Measurements from ENCODE around the gene TEX29.

Gene TEX29

DNA sequence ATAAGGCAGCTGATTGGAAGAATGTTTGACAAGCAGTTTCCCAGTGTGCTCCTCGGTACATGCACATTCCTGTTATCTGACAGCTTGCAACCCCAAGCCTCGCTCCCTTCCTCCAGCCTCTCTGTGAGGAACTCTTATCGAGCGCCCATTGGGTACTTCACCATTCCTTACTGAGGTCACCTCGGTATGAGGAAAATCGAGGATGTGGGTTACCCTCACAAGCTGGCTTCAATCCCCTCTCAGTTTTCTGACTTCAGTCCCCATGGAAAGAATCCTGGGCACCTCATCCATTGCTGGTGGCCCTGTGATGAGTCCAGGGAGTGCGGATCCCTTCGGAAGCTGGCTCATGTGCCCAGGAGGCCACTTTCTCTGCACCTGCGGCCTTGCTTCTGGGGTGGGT, 17.3 kb downstream of the TEX29 start:
- FAIRE-seq, result no peak
- DNase-seq (ENCODE audit: extremely low spot score, insufficient read length, low read depth), result no peak

DNA sequence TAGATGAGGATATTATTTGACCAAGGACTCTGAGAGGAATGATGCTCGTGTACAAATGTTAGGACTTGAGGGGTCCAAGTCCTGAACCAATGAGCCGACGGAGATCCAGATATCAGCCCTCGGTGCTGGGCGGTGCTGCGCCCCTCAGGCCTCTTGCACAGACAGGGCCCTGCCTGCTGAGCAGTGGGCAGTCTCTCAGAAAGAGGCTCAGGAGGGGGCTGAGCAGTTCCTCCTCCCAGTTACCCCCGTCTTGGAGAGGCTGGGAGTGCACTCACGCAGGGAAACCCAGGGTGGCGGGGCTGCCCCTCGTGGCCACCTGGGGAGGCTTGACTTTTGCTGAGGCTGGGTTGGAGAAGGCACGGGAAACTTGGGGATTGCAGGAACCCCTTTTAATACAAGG, 18.4 kb downstream of the TEX29 start:
- FAIRE-seq (no peak), DNase-seq (ENCODE audit: extremely low spot score, insufficient read length, low read depth) (no peak)

DNA sequence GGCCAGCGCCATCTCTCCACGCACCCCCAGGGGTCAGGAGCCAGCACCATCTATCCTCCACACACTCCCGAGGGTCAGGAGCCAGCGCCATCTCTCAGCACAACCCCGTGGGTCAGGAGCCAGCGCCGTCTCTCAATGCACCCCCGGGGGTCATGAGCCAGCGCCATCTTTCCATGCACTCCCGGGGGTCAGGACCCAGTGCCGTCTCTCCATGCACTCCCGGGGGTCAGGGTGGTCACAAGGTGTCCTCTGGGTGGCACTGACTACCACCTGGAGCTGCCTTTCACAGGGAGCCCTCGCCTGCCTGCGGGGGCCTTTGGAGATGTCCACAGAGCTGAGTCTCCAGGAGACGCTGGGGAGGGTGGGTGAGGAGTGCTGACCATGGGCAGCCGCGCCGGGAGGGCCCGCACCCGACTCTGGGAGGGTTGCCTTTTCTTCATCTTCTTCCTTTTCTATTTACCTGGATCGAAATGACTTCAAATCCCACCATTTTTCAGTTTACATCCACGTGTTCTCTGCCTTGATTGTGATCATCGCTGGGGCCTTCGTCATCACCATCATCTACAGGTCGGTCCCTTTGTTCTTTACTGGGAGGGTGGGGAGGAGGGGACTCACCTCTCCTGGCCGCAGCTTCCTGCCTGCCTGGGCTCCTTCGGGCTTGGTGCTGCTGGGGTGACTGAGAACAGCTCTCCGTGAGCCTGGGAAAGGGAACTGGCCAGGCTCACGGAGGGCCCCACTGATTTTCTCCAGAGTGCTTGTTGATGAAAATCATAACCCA, 19.1 kb downstream of the TEX29 start:
- FAIRE-seq, result no peak
- no peak for DNase-seq (ENCODE audit: extremely low spot score, insufficient read length, low read depth)

DNA sequence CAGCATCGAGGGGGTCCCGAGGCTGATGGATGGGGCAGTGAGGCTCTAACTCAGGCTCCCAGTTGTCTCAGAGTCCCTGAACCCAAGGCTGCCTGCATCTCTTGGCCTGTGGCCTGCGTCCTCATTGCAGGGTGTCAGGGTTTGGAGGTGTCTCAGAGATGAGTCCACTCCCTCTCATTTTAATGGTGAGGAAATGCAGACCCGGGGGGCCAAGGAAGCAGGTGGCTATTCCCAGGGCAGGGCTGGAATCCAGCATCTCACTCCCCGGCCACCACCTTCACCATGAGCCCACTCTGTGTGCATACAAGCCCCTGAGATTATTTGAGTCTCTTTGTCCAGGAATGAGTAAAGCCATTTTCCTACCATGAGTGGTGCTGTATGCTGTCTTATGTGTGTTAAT, 21.4 kb downstream of the TEX29 start:
- DNase-seq (ENCODE audit: extremely low spot score, insufficient read length, low read depth), result no peak
- FAIRE-seq, result no peak

DNA sequence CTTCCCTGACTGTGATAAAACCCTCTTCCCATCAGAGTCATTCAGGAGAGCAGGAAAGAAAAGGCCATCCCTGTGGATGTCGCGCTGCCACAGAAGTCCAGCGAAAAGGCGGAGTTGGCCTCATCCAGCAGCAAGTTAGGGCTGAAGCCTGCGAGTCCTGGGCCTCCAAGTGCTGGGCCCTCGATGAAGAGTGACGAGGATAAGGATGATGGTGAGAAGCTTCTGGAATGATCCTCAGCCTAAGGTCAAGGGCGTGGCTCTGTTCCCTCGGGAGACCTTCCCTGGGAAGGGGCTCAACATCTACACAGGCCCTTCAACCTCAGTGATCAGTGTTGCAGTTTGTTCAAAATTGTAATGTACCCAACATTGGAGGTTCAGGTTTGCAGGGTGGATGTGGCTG, 22.3 kb downstream of the TEX29 start:
- DNase-seq (ENCODE audit: extremely low spot score, insufficient read length, low read depth), result no peak
- FAIRE-seq, result no peak

DNA sequence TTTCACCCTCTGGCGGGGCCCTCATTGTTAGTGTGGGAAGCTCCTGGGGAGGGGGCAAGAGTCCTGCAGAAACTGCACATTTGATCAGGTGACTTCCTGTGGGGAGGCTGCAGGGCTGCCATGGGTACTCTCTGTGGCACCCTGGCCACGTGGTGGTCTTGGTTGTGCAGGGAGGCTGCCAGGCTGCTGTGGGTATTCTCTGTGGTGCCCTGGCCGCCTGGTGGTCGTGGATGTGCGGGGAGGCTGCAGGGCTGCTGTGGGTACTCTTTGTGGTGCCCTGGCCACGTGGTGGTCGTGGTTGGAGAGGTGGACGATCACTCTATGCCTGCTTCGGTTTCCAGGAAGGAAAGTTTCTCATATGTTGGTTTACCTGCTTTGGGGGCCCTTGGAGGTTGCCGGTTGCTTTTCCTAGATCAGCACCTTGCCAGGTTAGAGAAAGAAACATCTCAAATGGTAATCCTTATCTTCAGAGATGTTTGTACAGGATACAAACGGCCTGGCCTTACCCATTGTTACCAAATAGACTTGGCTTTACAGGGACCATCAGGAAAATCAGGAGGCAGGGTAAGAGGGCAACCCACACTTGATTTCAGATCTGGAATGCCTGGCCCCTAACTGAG, 22.9 kb downstream of the TEX29 start:
- FAIRE-seq (no peak), DNase-seq (ENCODE audit: extremely low spot score, insufficient read length, low read depth) (no peak)

DNA sequence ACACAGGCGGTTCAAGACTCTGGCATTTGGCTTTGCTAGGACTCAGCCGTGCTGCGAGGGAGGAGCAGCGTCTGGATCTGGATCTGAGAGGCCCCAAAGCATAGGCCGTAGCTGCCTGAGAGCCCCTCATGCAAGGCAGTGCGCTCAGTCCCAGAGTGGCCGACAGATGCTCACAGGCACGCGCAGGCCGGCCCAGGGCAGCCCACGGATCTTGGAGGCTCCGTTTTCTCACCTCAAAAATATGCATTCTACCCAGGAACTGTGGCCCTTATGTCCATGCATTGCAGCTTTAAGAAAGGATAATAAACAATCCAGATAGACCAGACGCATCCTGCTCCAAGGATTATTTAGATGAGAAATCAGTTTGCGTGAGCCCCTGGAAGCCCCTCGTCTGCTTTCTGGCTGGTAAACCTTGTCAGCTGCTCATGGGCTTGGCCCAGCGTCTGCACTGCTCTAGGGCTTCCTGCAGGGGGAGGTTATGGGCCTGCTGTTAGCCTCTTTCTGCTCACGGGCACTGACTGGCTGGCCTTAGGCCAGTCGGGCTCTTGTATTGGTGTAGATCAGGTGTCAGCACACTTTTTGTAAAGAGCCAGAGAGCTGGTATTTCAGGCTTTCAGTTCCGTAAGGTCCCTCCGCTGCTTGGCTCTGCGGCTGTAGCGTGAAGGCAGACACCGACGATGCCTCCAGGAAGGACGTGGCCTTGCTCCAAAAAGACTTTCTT, 24.2 kb downstream of the TEX29 start:
- FAIRE-seq, result no peak

DNA sequence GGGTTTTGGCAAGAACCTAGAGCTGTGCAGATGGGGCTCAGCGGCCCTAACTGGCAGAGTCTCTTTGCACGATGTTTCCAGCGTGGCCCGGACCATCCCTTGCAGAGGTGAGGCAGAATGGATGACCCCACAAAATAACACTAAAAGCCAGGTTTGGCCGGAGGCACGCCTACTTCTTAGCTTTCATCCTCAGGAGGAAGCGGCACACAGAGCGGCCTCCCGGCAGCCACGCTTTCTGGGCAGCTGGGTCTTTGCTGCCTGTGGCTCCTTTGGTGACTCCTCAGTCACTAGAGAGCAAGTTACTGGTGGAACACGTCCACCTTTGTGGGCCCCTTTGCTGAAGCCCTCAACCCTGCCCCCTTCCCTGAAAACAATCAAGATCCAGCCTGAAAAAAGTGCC, 25.2 kb downstream of the TEX29 start:
- DNase-seq (ENCODE audit: extremely low spot score, insufficient read length, low read depth) (no peak), FAIRE-seq (no peak)

More for the DNA sequence above, 24.2 kb downstream of the TEX29 start:
- DNase-seq (ENCODE audit: extremely low spot score, insufficient read length, low read depth), result no peak

DNA sequence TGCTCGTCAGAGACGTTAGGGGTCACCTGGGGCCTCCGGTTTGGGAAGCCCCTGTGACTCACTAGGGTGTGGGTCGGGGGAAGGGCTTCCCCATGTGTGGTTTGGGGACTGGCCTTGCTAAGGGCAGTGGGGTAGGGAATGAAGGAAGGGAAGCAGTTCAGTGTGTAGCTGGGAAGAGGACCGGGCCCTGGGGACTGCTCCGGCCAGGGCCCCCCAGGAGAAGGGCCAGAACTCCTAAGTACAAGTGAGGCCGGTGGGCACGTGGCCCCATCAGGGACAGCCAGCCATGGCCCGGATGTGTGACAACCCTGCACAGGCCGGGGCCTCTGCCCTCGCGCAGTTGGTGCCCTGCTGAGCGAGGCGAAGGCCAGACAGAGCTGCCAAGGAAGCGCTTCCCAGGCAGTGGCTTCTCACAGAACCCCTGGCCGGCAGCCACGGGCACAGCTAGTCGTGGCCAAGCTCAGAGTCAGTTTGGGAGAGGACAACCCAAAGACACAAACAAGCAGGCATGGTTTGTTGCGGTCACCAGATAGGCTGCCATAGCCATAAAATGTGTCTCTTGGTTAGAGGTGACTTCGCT, 25.7 kb downstream of the TEX29 start:
- DNase-seq (ENCODE audit: extremely low spot score, insufficient read length, low read depth) (no peak), FAIRE-seq (no peak)

DNA sequence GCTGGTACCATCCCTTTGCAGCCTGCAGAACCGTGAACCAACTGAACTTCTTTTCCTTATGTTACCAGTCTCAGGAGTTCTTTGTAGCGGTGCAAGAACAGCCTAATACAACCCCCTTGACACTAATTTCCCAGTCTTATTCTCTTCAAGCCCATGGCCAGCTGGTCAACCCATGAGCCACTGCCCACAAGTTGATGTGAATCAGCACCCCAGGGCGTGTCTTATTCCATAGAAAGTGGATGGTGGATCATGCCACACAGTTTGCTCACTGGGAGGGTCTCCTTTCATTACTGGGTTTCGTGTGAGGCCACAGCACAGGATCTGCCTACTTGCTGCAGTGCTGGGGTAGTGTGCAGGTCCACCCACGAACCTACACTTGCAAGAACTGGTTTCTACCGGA, 27.0 kb downstream of the TEX29 start:
- DNase-seq (ENCODE audit: extremely low spot score, insufficient read length, low read depth), result no peak
- no peak for FAIRE-seq

DNA sequence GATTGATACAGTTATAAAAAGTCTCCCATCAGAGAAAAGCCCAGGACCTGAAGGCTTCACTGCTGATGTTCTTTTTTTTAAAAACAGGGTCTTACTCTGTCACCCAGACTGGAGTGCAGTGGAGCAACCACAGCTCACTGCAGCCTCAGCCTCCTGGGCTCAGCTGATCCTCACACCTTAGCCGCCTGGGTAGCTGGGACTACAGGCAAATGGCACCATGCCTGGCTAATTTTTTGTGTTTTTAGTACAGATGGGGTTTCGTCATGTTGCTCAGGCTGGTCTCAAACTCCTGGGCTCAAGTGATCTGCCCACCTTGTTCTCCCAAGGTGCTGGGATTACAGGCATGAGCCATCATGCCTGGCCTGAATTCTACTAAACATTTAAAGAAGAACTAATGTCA, 33.1 kb downstream of the TEX29 start:
- DNase-seq (ENCODE audit: extremely low spot score, insufficient read length, low read depth) (no peak), FAIRE-seq (no peak)

DNA sequence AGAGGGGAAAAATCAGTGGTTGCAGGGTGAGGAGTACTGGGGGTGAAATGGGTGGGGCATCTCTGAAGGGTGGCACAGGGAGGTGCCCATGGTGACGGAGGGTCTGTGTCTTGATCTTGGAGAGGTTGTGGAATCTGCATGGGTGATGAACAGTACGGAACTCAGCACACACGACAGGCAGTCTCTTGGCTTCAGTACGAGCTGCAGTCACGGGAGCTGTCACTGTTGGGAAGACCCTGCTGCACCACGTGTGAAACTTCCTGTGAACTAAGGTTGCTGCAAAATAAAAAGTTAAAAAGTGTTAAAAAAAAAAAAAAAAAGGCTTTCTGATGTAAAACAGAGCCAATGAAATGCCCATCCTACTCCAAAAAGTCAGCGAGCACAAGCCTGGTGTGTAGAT, 34.3 kb downstream of the TEX29 start:
- FAIRE-seq (no peak), DNase-seq (ENCODE audit: extremely low spot score, insufficient read length, low read depth) (no peak)

DNA sequence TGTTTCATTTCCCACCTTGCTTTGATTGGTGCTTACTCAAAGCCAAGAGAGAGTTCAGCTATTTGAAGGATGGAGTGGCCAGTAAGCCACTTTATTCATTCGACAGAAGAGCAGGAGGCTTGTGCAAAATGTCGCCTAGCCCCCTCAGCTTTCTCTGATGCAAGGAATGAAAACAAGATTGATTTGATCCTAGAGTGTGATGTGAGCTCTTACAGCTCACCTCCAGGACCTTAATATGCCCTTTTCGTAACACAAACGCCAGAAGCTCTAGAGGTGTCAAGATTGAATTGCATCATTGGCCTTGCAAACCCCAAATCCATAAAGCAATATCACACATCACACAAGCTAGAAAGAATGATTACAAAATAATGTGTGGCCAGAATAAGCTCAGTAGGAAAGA, 36.4 kb downstream of the TEX29 start:
- FAIRE-seq (no peak), DNase-seq (ENCODE audit: extremely low spot score, insufficient read length, low read depth) (no peak)

DNA sequence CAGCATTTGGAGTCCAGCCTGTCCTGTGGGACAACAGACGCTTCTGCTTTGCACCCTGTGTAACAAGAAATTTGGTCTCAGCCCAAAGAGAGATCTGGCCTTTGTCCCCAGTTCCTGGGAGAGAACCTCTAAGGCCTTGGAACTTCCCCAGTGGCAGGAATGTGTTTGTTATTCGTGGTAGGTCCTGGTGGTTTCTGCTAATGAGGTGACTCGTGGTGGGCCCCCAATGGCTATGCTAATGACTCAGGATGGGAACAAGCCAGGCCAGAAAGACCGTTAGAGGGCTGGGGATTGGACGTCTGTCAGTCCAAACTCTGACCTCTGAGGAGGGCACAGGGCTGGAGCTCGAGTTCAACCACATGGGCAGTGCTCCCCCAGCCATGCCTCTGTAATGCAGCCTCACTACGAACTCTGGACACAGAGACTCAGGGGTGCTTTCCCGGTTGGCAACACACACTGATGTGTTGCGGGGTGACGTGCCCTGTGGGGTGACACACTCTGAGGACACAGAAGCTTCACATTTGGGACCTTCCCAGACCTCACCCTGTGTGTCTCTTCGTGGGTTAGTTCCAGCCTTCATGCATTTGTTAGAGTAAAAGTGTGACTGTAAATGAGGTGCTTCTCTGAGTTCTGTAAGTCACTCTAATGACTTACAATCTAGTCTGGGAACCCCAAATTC, 38.9 kb downstream of the TEX29 start:
- FAIRE-seq (no peak), DNase-seq (ENCODE audit: extremely low spot score, insufficient read length, low read depth) (no peak)

DNA sequence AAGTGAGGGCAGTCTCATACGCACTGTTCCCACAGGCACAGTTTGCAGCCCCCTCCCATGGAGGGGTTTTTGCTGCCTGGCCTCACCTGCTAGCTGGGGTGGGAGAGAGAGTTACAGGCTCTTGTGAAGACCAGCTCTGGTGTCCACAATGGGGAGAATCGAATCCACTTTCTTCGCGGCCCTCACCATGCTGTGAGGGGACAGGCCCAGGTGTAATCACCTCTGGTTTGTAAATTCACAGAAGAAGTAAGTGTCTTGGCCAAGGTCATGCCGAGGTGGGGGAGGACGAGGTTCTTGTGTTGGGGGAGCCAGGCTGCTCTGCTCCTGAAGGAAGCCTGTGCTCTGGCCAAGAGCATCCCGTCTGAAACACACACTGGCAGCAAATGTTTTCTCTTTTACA, 39.5 kb downstream of the TEX29 start:
- DNase-seq (ENCODE audit: extremely low spot score, insufficient read length, low read depth), result no peak
- FAIRE-seq, result no peak

DNA sequence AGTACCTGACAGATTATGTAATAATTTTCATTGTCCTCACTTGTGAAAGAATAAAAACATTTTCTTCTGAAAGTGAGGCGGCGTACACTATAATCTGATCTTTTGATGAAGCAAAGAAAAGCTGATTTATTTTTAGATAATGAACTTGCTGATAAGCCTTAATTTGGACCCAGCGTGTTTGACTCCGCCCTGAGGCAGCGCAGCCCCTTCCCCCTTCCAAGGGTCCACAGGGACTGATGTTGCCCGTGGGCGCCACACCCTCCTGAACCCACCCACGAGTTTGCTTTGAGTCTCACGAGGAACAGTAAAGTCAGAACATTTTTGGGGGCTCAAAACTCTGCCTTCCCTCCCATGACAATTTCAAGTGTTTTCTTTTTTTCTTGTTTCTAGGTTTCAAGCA, 40.0 kb downstream of the TEX29 start:
- FAIRE-seq, result no peak

DNA sequence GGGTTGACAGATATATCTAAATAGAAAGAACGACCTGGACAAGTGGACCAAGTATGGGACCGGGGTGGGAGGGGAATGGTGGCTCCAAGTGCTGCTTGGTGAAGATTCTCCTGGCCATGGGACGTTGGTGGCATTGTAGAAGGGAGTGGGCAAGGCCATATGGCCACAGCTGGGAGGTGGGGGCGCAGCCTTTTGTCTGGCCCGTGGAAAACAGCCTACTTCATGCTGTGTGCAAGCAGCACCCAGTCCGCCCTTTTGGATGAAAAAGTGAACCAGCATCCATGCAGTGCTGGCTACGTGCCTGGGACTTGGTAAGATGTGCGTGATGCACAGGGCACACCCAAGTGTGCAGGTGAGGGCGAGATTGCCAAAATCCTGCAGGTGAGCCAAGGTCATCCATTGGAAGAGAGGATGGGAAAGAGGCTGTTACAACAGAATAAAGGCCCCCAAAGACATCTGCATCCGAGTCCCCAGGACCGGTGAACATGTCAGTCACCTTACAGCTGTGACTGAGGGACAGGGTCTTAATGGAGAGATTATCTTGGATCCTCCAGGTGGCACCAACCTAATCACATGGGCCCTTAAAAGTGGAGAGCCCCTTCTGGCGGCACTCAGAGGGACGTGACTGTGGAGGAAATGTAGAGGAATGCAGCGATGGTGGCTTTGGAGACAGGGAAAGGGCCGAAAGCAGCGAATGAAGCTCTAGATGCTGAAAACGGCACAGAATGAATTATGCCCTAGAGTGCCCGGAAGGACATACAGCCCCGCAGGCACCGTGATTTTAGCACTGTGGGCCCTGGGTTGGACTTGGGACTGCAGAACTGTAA, 40.8 kb downstream of the TEX29 start:
- no peak for FAIRE-seq
- DNase-seq (ENCODE audit: extremely low spot score, insufficient read length, low read depth), result no peak

More for the DNA sequence above, 40.0 kb downstream of the TEX29 start:
- no peak for DNase-seq (ENCODE audit: extremely low spot score, insufficient read length, low read depth)

DNA sequence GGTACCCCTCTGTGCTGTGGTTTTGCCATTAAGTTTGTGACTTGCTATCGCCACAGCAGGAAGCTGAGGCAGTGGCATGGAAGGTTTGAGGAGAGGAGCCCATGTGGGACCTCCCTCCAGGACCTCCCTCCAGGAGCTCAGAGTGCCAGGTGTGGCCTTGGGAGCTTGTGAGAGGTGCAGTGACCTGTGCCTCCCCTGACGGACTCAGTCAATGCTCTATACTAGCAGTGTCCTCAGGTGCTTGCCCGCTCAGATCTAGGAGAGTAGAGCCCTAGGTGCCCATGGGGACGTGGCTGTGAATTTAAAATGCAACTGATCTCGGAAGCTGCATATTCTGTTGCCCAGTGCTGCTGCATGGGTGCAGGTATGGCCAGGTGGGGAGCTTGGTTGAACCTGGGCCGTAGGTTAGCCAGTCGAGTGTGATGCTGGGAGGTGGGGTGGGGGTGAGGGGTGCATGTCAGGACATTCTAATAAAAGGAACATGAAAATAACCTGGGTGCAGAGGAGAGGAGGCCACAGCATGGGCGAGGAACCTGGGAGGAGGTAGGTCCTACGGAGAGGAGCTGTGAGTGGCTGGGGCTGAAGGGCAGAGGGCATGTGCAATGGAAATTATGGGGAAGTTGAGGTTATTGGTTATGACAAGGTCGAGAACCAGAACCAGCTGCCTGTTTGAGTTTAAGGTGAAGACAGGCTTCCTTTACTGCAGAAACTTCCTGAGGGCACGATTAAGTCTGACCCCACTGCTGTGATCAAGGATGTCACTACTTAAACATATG, 41.6 kb downstream of the TEX29 start:
- DNase-seq (ENCODE audit: extremely low spot score, insufficient read length, low read depth) (no peak), FAIRE-seq (no peak)

DNA sequence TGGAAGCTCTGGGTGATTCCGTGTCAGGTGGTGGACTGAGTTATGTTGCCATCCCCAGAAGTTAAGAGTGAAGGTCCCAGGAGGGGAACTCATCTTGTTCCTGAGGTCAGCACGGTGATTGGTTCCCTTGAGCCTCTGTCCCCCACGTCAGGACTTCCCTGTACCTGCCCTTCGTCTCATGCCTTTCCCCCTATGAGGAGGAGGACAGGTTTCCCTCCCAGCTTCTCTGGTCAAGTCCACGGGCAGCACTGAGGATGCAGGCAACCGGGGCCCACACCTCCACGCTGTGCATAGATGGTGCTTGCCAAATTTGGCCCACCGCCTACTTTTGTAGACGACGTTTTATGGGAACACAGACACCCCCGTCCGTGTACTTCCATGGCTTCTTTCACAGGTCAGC, 42.7 kb downstream of the TEX29 start:
- DNase-seq (ENCODE audit: extremely low spot score, insufficient read length, low read depth) (no peak), FAIRE-seq (no peak)
